HG03571 (cell line): ENCODE data around the gene EXOC4.

Experiments used
- ATAC-seq: cut with Tn5 transposase; IDR thresholded peaks from one replicate; pipeline ENCODE4 v1.9.1; 2021; ENCODE audit not compliant: unreplicated experiment

Gene EXOC4

GRCh38 chr7:133693281-133693680 is 440.4 kb downstream of the EXOC4 start:
- no peak for ATAC-seq

DNA sequence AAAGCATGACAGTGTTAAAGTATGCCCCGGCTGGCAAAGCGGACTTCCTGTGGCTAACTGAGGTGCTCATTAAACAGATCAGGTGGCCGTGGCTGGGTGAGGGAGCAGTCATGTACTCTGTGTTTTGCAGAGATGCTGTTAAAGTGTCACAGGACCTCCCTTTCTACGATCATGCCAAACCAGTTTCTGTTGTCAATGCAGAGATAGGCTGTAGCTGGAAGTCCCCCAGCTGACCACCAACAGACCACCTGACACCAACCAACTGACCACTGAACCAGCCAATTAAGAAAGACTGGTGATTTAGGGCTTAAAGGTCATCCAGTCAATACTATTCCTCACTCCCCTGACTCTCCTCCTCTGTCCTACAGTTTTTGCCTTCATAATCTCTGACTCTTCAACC is 443.2 kb downstream of the EXOC4 start:
- ATAC-seq = no peak

DNA sequence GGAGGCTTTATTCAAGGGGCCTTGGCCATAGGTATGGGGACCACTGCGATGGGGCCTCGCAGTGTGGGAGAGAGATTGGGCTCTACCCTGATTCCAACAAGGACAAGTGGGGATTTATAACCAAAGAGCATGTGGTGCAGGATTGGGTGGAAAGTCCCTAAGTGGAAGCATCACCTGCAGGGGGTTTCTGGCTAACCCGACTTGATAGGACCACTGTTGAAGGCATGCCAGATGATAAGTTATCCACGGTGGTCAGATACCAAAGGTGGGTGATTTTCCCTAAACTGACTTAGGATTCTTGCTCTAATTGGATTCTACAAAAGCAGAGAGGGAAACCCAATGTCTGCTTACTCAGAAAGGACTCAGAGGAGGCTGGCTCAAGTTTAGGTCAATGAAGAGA is 444.7 kb downstream of the EXOC4 start:
- no peak for ATAC-seq

GRCh38 chr7:133698127-133698526 is 445.2 kb downstream of the EXOC4 start:
- no peak for ATAC-seq

GRCh38 chr7:133699386-133699785 is 446.5 kb downstream of the EXOC4 start:
- ATAC-seq = no peak

- no peak for ATAC-seq
Observed at GRCh38 chr7:133702078-133702477, 449.2 kb downstream of the EXOC4 start.

DNA sequence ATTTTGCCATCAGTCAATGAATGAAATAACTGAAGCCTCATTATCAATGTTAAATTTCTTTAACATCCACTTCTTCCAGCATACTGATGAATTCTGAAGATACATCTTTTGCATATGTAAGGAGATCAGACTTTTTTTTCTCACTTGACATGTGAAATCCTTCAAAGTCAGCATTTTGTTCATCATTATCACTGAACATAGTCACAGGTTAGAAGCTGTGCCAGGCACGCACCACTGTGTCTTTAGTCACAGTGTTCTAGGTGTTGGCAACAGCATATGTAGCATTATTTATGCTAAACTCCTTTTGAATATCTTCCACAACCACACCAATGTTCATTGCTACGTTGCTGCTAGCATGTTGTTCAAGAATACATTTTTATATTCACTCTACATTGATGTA is 450.1 kb downstream of the EXOC4 start:
- ATAC-seq = no peak

GRCh38 chr7:133703547-133703946 is 450.7 kb downstream of the EXOC4 start:
- ATAC-seq = no peak

DNA sequence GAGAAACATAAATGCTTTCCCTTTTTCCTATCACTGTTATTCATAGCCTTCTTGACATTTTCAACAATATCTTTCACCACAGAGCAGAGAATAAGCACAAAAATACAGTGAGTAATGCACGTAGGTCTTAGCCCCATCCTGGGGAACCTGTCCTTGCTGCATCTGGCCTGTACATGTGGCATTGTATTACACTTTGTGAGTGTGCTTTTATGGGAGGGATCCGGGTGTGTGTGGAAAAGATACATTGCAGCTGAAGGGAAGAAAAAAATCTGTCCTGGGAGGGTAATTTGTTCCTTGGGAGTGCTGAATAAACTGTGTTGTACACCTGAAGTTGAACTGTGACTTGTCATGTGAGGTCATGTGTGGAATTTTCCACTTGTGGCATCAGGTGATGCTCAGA is 451.6 kb downstream of the EXOC4 start:
- ATAC-seq = no peak

DNA sequence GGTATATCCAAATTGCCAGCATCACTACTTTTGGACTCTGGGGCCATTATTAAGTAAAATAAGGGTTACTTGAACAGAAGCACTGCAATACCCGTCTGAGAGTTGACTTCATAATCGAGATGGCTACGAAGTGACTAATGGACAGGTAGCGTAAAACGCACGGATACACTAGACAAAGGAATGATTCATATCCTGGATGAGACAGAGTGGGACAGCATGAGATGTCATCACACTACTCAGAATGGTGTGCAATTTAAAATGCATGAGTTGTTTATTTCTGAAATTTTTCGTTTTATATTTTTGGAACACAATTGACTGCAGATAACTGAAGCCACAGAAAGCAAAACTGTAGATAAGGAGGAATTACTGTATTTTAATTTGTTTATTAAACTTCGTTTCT is 452.7 kb downstream of the EXOC4 start:
- no peak for ATAC-seq

DNA sequence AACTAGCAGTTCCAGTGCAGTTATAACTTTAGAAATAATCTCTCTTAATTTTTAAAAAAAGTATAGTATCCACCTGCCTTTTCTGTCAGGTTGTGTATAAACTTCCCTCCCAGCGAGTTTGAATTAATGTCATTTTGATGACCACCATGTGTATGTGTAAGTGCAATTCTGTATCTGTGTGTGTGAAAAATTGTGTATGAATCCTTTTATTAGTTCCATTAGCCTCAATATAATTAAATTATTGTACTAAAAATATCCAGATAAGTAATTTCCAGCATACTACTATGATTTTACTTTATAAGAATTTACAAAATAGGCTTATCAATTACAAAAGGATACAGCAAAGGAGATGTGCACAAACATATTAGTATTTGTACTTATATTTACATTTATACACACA is 453.1 kb downstream of the EXOC4 start:
- no peak for ATAC-seq

DNA sequence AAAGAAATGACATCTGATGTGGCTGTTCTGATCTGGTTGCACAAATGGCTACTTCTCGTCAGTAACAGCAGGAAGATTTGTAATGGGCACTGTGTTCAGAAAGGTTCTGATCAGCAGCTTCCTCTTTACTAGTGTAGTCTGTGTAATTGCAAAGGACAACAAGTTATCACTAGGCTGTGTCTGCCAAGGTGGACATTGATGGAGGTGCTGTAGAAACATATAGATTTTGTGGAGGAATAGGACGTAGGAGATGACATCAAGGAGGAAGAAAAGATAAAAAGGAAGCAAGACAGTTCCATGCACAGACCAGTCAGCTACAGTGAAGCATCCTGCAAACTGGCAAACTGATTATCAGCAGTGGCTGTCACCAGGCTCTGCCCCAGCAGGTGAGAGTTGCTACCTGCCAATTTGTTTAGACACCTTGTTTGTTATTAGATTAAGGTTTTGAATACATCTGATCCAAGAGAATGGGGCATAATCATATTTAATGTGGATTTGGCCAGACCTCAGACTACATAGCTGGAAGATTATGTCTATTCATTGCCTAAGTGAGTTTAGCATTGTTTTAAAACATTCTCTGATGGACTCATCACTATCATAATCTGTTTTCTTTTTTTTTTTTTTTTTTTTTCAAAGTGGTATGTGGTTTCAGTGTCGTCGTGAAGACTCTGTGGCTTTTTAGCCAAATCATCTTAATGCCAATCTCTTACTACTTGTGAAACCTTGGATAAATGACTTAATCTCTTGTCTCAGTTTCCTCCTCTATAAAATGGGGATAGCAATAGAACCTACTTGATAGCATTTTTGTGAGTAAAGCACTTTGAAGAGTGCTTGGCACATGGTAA is 456.4 kb downstream of the EXOC4 start:
- no peak for ATAC-seq

- no peak for ATAC-seq
Observed at GRCh38 chr7:133712544-133712943, 459.7 kb downstream of the EXOC4 start.

GRCh38 chr7:133714654-133715053 is 461.8 kb downstream of the EXOC4 start:
- no peak for ATAC-seq

DNA sequence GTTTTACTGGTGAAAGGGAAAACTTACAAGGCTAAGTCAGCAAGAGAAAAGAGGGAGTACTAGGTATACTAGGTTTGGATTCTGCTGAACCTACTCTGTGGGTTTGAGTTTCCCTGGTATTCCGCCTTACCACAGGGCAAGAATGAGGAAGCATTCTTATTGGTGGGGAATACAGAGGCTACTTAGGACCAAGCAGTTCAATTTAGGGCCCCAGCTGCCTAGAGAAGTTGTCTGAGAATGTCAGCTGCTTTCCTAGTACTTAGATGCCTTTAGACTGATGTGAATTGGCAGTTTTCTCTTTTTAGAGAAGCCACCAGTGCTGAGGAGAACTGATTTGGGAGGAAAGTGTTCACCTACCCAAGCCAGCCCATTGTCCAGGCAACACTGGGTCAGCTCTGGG is 465.3 kb downstream of the EXOC4 start:
- ATAC-seq = no peak

DNA sequence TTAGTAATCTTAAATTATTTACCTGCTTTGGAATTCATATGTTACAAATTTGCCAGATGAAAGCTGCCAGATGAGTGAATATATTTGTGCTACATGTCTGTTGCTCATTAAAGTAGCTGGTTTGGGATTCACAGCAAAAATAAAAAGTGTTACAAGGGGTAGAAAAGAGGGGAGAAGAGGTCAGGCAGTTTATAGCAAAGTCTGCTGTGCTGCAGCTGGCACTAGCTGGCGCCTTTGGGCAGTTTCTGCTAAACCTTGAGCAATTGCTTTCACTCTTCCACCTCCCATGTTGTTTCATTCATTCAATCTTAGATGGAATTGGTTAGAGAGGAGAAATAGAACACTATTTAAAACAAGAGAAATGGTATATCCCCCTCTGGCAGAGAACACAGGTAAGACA is 470.2 kb downstream of the EXOC4 start:
- ATAC-seq = no peak

DNA sequence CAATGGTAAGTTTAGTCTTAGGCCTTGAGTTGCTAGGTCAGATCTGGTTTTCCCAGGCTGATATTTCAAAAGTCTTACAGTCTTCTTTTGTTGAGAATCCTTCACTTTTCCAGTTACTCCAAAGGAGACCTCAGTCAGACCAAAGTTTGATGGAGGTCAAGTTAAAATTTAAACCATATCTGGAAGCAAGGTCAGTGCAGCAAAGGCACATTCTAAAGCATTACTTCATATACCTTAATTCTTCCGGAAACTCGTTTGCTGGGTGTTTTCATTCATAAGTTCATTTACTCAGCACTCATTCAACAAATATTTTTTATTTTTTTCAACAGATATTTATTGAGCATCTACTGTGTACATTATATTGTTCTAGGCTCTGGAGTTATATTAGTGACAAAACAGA is 471.3 kb downstream of the EXOC4 start:
- no peak for ATAC-seq

DNA sequence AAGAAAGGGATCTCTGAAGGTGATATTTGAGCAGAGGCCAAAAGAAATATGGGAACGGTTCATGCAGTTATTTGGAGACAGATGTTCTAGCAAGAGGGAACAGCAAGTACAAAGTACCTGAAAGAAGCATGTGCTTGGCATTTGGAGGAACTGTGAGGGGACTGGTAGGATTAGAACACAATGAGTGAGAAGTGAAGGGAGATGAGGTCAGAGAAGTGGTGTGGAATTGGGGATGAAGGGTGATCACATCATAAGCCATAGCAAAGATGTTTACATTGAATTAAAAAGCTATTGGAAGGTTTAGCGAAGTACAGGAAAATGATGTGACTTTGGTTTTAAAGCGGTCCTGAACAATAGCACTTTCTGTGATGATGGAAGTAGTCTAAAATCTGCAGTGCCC is 471.8 kb downstream of the EXOC4 start:
- ATAC-seq = no peak

- no peak for ATAC-seq
Observed at GRCh38 chr7:133727476-133728214, 474.8 kb downstream of the EXOC4 start.

DNA sequence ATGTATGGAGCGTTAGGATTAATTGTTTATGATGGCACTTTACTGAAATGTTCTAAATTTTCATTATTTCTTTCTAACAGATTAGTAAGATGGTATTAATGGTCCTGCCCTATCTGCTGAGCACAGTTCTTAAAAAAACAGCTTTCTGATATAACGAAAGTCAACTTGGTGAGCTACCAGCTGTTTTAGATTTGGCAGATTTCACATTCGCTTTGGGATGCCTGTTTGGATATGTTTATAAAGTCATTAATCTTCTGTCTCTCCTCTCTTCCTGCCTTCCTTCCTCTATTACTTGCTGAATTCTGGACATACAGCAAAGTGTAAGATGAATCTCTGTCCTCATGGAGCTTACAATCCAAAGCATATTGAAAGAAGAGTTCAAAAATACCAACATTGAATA is 477.5 kb downstream of the EXOC4 start:
- no peak for ATAC-seq

GRCh38 chr7:133733401-133733800 is 480.5 kb downstream of the EXOC4 start:
- ATAC-seq = no peak

GRCh38 chr7:133735222-133735621 is 482.3 kb downstream of the EXOC4 start:
- ATAC-seq = no peak
